Activated naive CD8-positive, alpha-beta T cell treated with anti-CD3 and anti-CD28 coated beads, Interleukin-2, amount 50 U/mL, for 24 hours (primary cell): ENCODE measurements around the gene EHBP1.
"Not testable (repeated sequence)": the region's sequence is repeated elsewhere in the genome, so short reads cannot be mapped to it uniquely, and the experiment has no call there.

ENCODE experiments used
- ATAC-seq: fragments of 150-1000 bp; cut with Tn5 transposase; one replicate; pipeline ENCODE4 v1.10.0; 2021
- DNase-seq: peaks from one replicate; pipeline ENCODE4 v3.0.0; 2021
- H3K27ac Mint-ChIP-seq: one replicate; pipeline ENCODE4 v1.8.0; 2021; ENCODE audit warnings: mild to moderate bottlenecking, mixed read lengths
- H3K27me3 Mint-ChIP-seq: one replicate; pipeline ENCODE4 v1.8.0; 2021; ENCODE audit warnings: mixed read lengths
- H3K36me3 Mint-ChIP-seq: one replicate; pipeline ENCODE4 v1.8.0; 2021; ENCODE audit warnings: low read depth, mixed read lengths
- H3K4me1 Mint-ChIP-seq: one replicate; pipeline ENCODE4 v1.8.0; 2021; ENCODE audit warnings: mixed read lengths
- H3K4me3 Mint-ChIP-seq: one replicate; pipeline ENCODE4 v1.8.0; 2021; ENCODE audit warnings: mild to moderate bottlenecking, moderate library complexity, mixed read lengths
- H3K9me3 Mint-ChIP-seq: one replicate; pipeline ENCODE4 v1.8.0; 2021; ENCODE audit warnings: mixed read lengths

EHBP1 gene

GRCh38 chr2:63064661-63065060 lies 359.1 kb downstream of the EHBP1 start:
- H3K27me3 Mint-ChIP-seq: peaks cover 71% of the 10 kb centered on the region
- H3K4me1 Mint-ChIP-seq: peaks cover 3% of the 10 kb centered on the region
- no peak for ATAC-seq
- H3K4me3 Mint-ChIP-seq: no peak overlapping the region
- peaks cover 2% of the 10 kb centered on the region for H3K36me3 Mint-ChIP-seq
- no peak overlapping the region for H3K27ac Mint-ChIP-seq
- peaks cover 13% of the 10 kb centered on the region for H3K9me3 Mint-ChIP-seq
- DNase-seq: no peak

GRCh38 chr2:63066265-63066664 lies 360.8 kb downstream of the EHBP1 start:
- no peak overlapping the region for H3K4me3 Mint-ChIP-seq
- no peaks in the 10 kb centered on the region for H3K4me1 Mint-ChIP-seq
- H3K36me3 Mint-ChIP-seq: no peaks in the 10 kb centered on the region
- H3K27me3 Mint-ChIP-seq: peaks cover 59% of the 10 kb centered on the region
- ATAC-seq (no peak), DNase-seq (no peak)
- H3K9me3 Mint-ChIP-seq: peaks cover 9% of the 10 kb centered on the region
- no peak overlapping the region for H3K27ac Mint-ChIP-seq

DNA sequence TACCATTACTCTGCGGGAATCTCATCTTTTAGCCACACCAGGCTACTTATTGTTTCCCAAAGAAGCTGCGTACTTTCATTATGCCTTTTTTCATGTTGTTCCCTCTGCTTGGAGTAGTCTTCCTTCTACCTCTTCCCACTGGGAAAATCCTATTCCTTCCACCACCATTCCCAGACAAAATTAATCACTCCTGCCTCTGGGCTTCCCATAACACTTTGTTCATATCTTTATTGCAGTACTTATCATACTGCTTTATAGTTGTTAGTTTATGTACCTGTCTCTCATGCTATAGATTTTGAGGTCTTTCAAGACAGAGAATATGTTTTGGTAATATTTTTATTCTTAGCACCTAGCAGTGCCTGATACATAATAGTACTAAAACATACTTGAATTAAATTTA lies 361.3 kb downstream of the EHBP1 start:
- Mint-ChIP-seq H3K4me1 (no peaks in the 10 kb centered on the region), H3K36me3 (no peaks in the 10 kb centered on the region), H3K27me3 (peaks cover 53% of the 10 kb centered on the region), H3K9me3 (peaks cover 9% of the 10 kb centered on the region), H3K27ac (no peak overlapping the region), H3K4me3 (no peak overlapping the region)
- ATAC-seq (no peak), DNase-seq (no peak)

DNA sequence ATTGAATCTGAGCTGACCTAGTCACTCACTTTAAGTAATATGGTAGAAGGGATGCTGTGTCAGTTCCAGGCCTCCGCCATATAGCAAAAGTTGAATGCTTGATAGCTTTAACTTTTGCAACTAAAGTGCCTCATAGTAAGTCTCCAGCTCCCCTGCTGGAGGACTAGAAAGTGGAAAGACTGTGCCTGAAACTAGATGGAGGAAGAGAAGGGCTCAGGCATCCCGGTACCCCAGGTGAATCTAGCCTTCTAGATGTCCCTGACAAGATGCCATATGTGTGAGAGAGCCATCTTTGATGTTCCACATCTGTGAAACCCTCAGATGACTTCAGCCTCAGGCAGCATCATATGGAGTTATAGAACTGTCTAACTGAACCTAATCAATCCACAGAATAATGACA lies 366.2 kb downstream of the EHBP1 start:
- no peaks in the 10 kb centered on the region for H3K36me3 Mint-ChIP-seq
- ATAC-seq: no peak
- no peaks in the 10 kb centered on the region for H3K4me1 Mint-ChIP-seq
- DNase-seq: no peak
- no peak overlapping the region for H3K4me3 Mint-ChIP-seq
- no peak overlapping the region for H3K27ac Mint-ChIP-seq
- H3K27me3 Mint-ChIP-seq: peaks cover 19% of the 10 kb centered on the region
- no peaks in the 10 kb centered on the region for H3K9me3 Mint-ChIP-seq

DNA sequence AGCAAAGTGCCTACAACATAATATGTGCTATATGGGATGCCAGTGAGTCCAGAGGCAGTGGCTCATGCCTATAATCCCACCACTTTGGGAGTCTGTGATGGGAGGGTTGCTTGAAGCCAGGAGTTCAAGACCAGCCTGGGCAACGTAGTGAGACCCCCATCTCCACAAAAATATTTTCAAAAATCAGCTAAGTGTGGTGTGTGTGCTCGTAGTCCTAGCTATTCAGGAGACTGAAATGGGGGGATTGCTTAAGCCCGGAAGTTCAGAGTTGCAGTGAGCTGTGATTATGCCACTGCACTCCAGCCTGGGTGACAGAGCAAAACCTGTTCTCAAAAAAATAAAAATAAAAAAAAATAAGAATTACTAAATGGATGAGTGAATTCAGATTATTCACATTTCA lies 368.5 kb downstream of the EHBP1 start:
- Mint-ChIP-seq H3K9me3 (no peaks in the 10 kb centered on the region), H3K27me3 (peaks cover 17% of the 10 kb centered on the region), H3K4me3 (no peak overlapping the region), H3K27ac (no peak overlapping the region), H3K4me1 (peaks cover 2% of the 10 kb centered on the region), H3K36me3 (no peaks in the 10 kb centered on the region)
- ATAC-seq (no peak), DNase-seq (no peak)

- ATAC-seq, DNase-seq, H3K36me3 Mint-ChIP-seq, H3K27ac Mint-ChIP-seq, H3K4me3 Mint-ChIP-seq, H3K4me1 Mint-ChIP-seq, H3K9me3 Mint-ChIP-seq: not testable (repeated sequence)
- peaks cover 14% of the 10 kb centered on the region for H3K27me3 Mint-ChIP-seq
Observed at GRCh38 chr2:63074399-63074798, 368.9 kb downstream of the EHBP1 start.

GRCh38 chr2:63078852-63079606 lies 373.5 kb downstream of the EHBP1 start:
- Mint-ChIP-seq H3K27ac (no peak overlapping the region), H3K9me3 (no peaks in the 10 kb centered on the region), H3K27me3 (peaks cover 10% of the 10 kb centered on the region), H3K4me1 (peaks cover 2% of the 10 kb centered on the region), H3K4me3 (no peak overlapping the region), H3K36me3 (no peaks in the 10 kb centered on the region)
- DNase-seq (peak; percentile 2), ATAC-seq (no peak)

- H3K27me3 Mint-ChIP-seq: peaks cover 13% of the 10 kb centered on the region
- H3K27ac Mint-ChIP-seq: no peak overlapping the region
- DNase-seq: no peak
- ATAC-seq: no peak
- H3K4me3 Mint-ChIP-seq: no peak overlapping the region
- H3K9me3 Mint-ChIP-seq: no peaks in the 10 kb centered on the region
- H3K36me3 Mint-ChIP-seq: no peaks in the 10 kb centered on the region
- H3K4me1 Mint-ChIP-seq: peaks cover 2% of the 10 kb centered on the region
Observed at GRCh38 chr2:63081404-63081803, 375.9 kb downstream of the EHBP1 start.

DNA sequence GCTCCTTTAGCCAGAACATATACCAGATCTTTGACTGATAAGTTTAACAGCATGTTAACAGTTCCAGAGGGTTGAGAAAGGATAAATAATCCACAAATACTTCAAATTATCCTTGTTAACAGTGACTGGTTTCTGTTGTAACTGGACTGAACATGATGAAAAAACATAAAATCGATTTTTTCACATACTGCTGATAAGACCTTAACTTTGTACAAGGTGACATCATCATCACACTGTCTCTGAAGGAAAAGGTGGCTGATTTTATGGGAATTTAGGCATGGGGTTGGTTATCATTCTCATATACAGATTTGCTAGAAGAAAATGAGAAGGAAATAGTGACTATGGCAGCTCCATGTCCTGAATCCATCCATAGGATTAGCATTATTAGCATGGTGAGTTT lies 381.2 kb downstream of the EHBP1 start:
- Mint-ChIP-seq H3K27me3 (peaks cover 10% of the 10 kb centered on the region), H3K36me3 (no peaks in the 10 kb centered on the region), H3K9me3 (no peaks in the 10 kb centered on the region), H3K4me3 (no peak overlapping the region), H3K4me1 (no peaks in the 10 kb centered on the region), H3K27ac (no peak overlapping the region)
- ATAC-seq: no peak
- DNase-seq: no peak

- H3K9me3 Mint-ChIP-seq: peaks cover 4% of the 10 kb centered on the region
- H3K4me3 Mint-ChIP-seq: no peak overlapping the region
- DNase-seq: no peak
- peaks cover 3% of the 10 kb centered on the region for H3K27me3 Mint-ChIP-seq
- H3K27ac Mint-ChIP-seq: no peak overlapping the region
- no peak for ATAC-seq
- H3K4me1 Mint-ChIP-seq: no peaks in the 10 kb centered on the region
- no peaks in the 10 kb centered on the region for H3K36me3 Mint-ChIP-seq
Observed at GRCh38 chr2:63092401-63092800, 386.9 kb downstream of the EHBP1 start.

DNA sequence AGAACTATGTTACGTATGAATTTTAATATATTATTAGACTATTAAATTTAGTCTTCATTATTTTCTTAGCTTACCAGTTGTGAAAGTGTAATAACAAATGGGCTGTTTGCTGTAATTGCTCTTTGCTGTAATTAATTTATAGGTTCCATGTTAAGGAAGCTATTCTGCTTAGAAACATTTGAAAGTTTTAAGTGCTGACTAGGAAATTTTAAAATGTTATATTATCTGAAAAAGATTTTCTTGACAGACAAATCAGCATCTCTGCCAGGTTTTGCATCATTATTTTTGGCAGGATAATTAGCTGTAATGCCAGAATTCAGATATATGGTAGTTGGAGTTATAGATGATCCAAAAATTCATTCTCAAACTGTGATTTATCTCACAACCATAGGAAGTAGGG lies 387.3 kb downstream of the EHBP1 start:
- no peak for ATAC-seq
- H3K4me1 Mint-ChIP-seq: no peaks in the 10 kb centered on the region
- peaks cover 3% of the 10 kb centered on the region for H3K27me3 Mint-ChIP-seq

GRCh38 chr2:63093502-63093901 lies 388.0 kb downstream of the EHBP1 start:
- ATAC-seq (no peak), DNase-seq (no peak)
- no peaks in the 10 kb centered on the region for H3K36me3 Mint-ChIP-seq
- H3K9me3 Mint-ChIP-seq: peaks cover 4% of the 10 kb centered on the region
- H3K27ac Mint-ChIP-seq: no peak overlapping the region
- H3K4me1 Mint-ChIP-seq: no peaks in the 10 kb centered on the region
- peaks cover 3% of the 10 kb centered on the region for H3K27me3 Mint-ChIP-seq
- H3K4me3 Mint-ChIP-seq: no peak overlapping the region

More for the DNA sequence above, 387.3 kb downstream of the EHBP1 start:
- H3K27ac Mint-ChIP-seq: no peak overlapping the region
- no peak overlapping the region for H3K4me3 Mint-ChIP-seq
- H3K36me3 Mint-ChIP-seq: no peaks in the 10 kb centered on the region
- no peak for DNase-seq
- H3K9me3 Mint-ChIP-seq: peaks cover 4% of the 10 kb centered on the region
